ENCODE results near the gene XPO6.

Gene XPO6

GRCh38 chr16:28117168-28117565 is 94.6 kb downstream of the XPO6 start:
- in situ Hi-C loops (cut with HindIII; ENCODE audit: low sequenced_read_pairs) = loop anchor here (5.0 kb wide), 1 partner anchor 70 kb away; no protein-coding TSS in a partner anchor

GRCh38 chr16:28115866-28116265 is 95.9 kb downstream of the XPO6 start:
- in situ Hi-C loops (cut with HindIII; ENCODE audit: low sequenced_read_pairs) = loop anchor here (5.0 kb wide), 1 partner anchor 71 kb away; no protein-coding TSS in a partner anchor

- in situ Hi-C loops (cut with HindIII; ENCODE audit: low sequenced_read_pairs) = no loop called here
These were observed 98.9 kb downstream of the XPO6 start for GRCh38 chr16:28112908-28113307.

GRCh38 chr16:28110977-28111376 is 100.8 kb downstream of the XPO6 start:
- in situ Hi-C loops (cut with HindIII; ENCODE audit: low sequenced_read_pairs) = no loop called here

GRCh38 chr16:28110479-28110878 is 101.3 kb downstream of the XPO6 start:
- in situ Hi-C loops (cut with HindIII; ENCODE audit: low sequenced_read_pairs) = no loop called here

- in situ Hi-C loops (cut with HindIII; ENCODE audit: low sequenced_read_pairs) = no loop called here
These were observed 101.7 kb downstream of the XPO6 start for GRCh38 chr16:28110074-28110473.

GRCh38 chr16:28108590-28109247 is 103.0 kb downstream of the XPO6 start:
- in situ Hi-C loops (cut with HindIII; ENCODE audit: low sequenced_read_pairs) = no loop called here

GRCh38 chr16:28107232-28107631 is 104.5 kb downstream of the XPO6 start:
- in situ Hi-C loops (cut with HindIII; ENCODE audit: low sequenced_read_pairs) = no loop called here

- in situ Hi-C loops (cut with HindIII; ENCODE audit: low sequenced_read_pairs) = no loop called here
These were observed 105.1 kb downstream of the XPO6 start for GRCh38 chr16:28106467-28107215.

GRCh38 chr16:28105954-28106353 is 105.8 kb downstream of the XPO6 start:
- in situ Hi-C loops (cut with HindIII; ENCODE audit: low sequenced_read_pairs) = no loop called here

- in situ Hi-C loops (cut with HindIII; ENCODE audit: low sequenced_read_pairs) = no loop called here
These were observed 106.5 kb downstream of the XPO6 start for GRCh38 chr16:28105297-28105696.

GRCh38 chr16:28104404-28104803 is 107.4 kb downstream of the XPO6 start:
- in situ Hi-C loops (cut with HindIII; ENCODE audit: low sequenced_read_pairs) = no loop called here

- in situ Hi-C loops (cut with HindIII; ENCODE audit: low sequenced_read_pairs) = no loop called here
These were observed 108.1 kb downstream of the XPO6 start for GRCh38 chr16:28103516-28104170.

GRCh38 chr16:28101533-28101890 is 110.3 kb downstream of the XPO6 start:
- in situ Hi-C loops (cut with HindIII; ENCODE audit: low sequenced_read_pairs) = no loop called here

- in situ Hi-C loops (cut with HindIII; ENCODE audit: low sequenced_read_pairs) = no loop called here
These were observed 110.8 kb downstream of the XPO6 start for GRCh38 chr16:28100810-28101532.

- in situ Hi-C loops (cut with HindIII; ENCODE audit: low sequenced_read_pairs) = no loop called here
These were observed 112.5 kb downstream of the XPO6 start for GRCh38 chr16:28098959-28099945.

- in situ Hi-C loops (cut with HindIII; ENCODE audit: low sequenced_read_pairs) = no loop called here
These were observed 113.4 kb downstream of the XPO6 start for GRCh38 chr16:28098171-28098958.

GRCh38 chr16:28096983-28097899 is 114.5 kb downstream of the XPO6 start:
- in situ Hi-C loops (cut with HindIII; ENCODE audit: low sequenced_read_pairs) = no loop called here

All from endothelial cell of hepatic sinusoid (primary cell).